HepG2 (cell line): ENCODE data around the gene PSMD3. TPM values are rescaled to one million over a fixed set of nuclear protein-coding genes. Genes with fewer than 3 reads are reported as not detected.

Experiments
- ATF3 ChIP-seq: sonication (generic); formaldehyde crosslinking; IDR thresholded peaks from 2 replicates; pipeline ENCODE4 v1.4.0; 2020; ENCODE audit warnings: missing genetic modification reagents
- BORCS8-MEF2B ChIP-seq: sonication (generic); formaldehyde crosslinking; IDR thresholded peaks from 2 replicates; pipeline ENCODE4 v1.8.0; 2022; ENCODE audit warnings: mild to moderate bottlenecking, missing genetic modification reagents
- BRD4 ChIP-seq: sonication (generic); formaldehyde crosslinking; IDR thresholded peaks from 2 replicates; pipeline ENCODE4 v1.4.0; 2020; ENCODE audit warnings: missing genetic modification reagents
- CCAR2 ChIP-seq: fragments of 200-400 bp; formaldehyde crosslinking; optimal IDR thresholded peaks from 2 replicates; pipeline ENCODE3; 2018; ENCODE audit warnings: low read depth, mild to moderate bottlenecking, low read length, moderate library complexity
- CHD2 ChIP-seq: IDR thresholded peaks from 2 replicates; pipeline ENCODE4 v1.6.1; 2011; ENCODE audit warnings: low read depth, low read length, improper control_type of control experiment
- CSRNP1 ChIP-seq: sonication (generic); formaldehyde crosslinking; IDR thresholded peaks from 2 replicates; pipeline ENCODE4 v1.8.1; 2023; ENCODE audit warnings: mild to moderate bottlenecking, missing genetic modification reagents
- DZIP1 ChIP-seq: sonication (generic); formaldehyde crosslinking; IDR thresholded peaks from 2 replicates; pipeline ENCODE4 v1.5.0; 2020; ENCODE audit warnings: mild to moderate bottlenecking, missing genetic modification reagents
- ETV5 ChIP-seq: IDR thresholded peaks from 2 replicates; pipeline ENCODE4 v1.6.1; 2018; ENCODE audit warnings: missing biosample characterization, missing genetic modification reagents, inconsistent platforms, borderline replicate concordance
- GABPA ChIP-seq, 2 experiments: IDR thresholded peaks; 2 replicates each; pipeline ENCODE4 v1.6.1; 2011 to 2016; ENCODE audit warnings: low read depth in 2 of 2, low read length in 1 of 2, missing biosample characterization in 1 of 2, missing genetic modification characterization in 1 of 2
- HBP1 ChIP-seq: IDR thresholded peaks from 2 replicates; pipeline ENCODE4 v1.6.1; 2016; ENCODE audit warnings: low read depth, control low read depth
- HOXA3 ChIP-seq: sonication (generic); formaldehyde crosslinking; IDR thresholded peaks from 2 replicates; pipeline ENCODE4 v1.5.0; 2020; ENCODE audit warnings: missing genetic modification reagents
- KMT2A ChIP-seq: sonication (generic); formaldehyde crosslinking; IDR thresholded peaks from 2 replicates; pipeline ENCODE4 v1.4.0; 2020; ENCODE audit warnings: missing genetic modification reagents
- MEIS1 ChIP-seq: sonication (generic); formaldehyde crosslinking; IDR thresholded peaks from 2 replicates; pipeline ENCODE4 v1.9.0; 2021; ENCODE audit warnings: mild to moderate bottlenecking, missing genetic modification reagents, moderate library complexity, borderline replicate concordance
- MNT ChIP-seq: fragments of 450-650 bp; IDR thresholded peaks from 2 replicates; pipeline ENCODE4 v1.6.1; 2016
- POLR2A ChIP-seq, 2 experiments: IDR thresholded peaks; 2 replicates each; pipeline ENCODE4 v1.6.1; 2011; ENCODE audit warnings: low read depth in 2 of 2, low read length in 2 of 2, mild to moderate bottlenecking in 1 of 2, moderate library complexity in 1 of 2; ENCODE audit not compliant: insufficient read depth in 1 of 2
- PPARG ChIP-seq: conservative IDR thresholded peaks from 2 replicates; pipeline ENCODE4 v1.6.1; 2016; ENCODE audit warnings: missing biosample characterization, missing genetic modification reagents
- RARA ChIP-seq: IDR thresholded peaks from 2 replicates; pipeline ENCODE4 v1.6.1; 2016; ENCODE audit warnings: missing genetic modification reagents, missing compliant biosample characterization
- RBAK ChIP-seq: sonication (generic); formaldehyde crosslinking; IDR thresholded peaks from 2 replicates; pipeline ENCODE4 v1.5.1; 2020; ENCODE audit warnings: mild to moderate bottlenecking, missing genetic modification reagents
- RFX1 ChIP-seq: fragments of 450-650 bp; IDR thresholded peaks from 2 replicates; pipeline ENCODE4 v1.6.1; 2017
- STAG1 ChIP-seq: sonication (generic); formaldehyde crosslinking; IDR thresholded peaks from 2 replicates; pipeline ENCODE4 v1.4.0; 2020; ENCODE audit warnings: missing genetic modification reagents
- YEATS4 ChIP-seq: sonication (generic); formaldehyde crosslinking; IDR thresholded peaks from 2 replicates; pipeline ENCODE4 v1.4.0; 2020; ENCODE audit warnings: missing genetic modification reagents, borderline replicate concordance
- ZFP62 ChIP-seq: sonication (generic); formaldehyde crosslinking; IDR thresholded peaks from 2 replicates; pipeline ENCODE4 v1.4.0; 2020; ENCODE audit warnings: missing genetic modification reagents
- ZNF225 ChIP-seq: sonication (generic); formaldehyde crosslinking; IDR thresholded peaks from 2 replicates; pipeline ENCODE4 v1.4.0; 2020; ENCODE audit warnings: mild to moderate bottlenecking, missing genetic modification reagents
- ZNF564 ChIP-seq: sonication (generic); formaldehyde crosslinking; IDR thresholded peaks from 2 replicates; pipeline ENCODE4 v1.8.1; 2023; ENCODE audit warnings: mild to moderate bottlenecking, missing genetic modification reagents
- polyA plus RNA-seq, 8 experiments: library from polyadenylated mRNA; depleted of rRNA in 3 of 8; stranded (reverse) in 7 of 8; unstranded in 1 of 8; fragments of >200 nt; fragmentation: Illumina TruSeq in 4 of 8; extraction: Trizol in 4 of 8; gene quantifications; 2 replicates each; pipeline versions ENCODE4 v1.2.1 to v1.2.3, GENCODE V29; 2011 to 2016; ENCODE audit warnings: low read depth in 4 of 8, missing spikeins in 1 of 8, mixed read lengths in 1 of 8; ENCODE audit not compliant: insufficient read depth in 1 of 8
- total RNA-seq, 5 experiments: library from RNA; depleted of rRNA; stranded (reverse); fragments of >200 nt; fragmentation: Illumina TruSeq; extraction: Trizol; gene quantifications; 2 replicates each; pipeline ENCODE4 v1.2.3, GENCODE V29; 2016; ENCODE audit warnings: low read depth in 1 of 5

The PSMD3 gene
- total and polyA plus RNA-seq, 2 of the 13 experiments (the other 11 are each of a cell fraction or from before 2014, with no cell fraction given), result 97.4 to 146 TPM

- TF ChIP-seq KMT2A (CRISPR knock-in tag) (no peak), HBP1 (no peak), DZIP1 (CRISPR knock-in tag) (no peak), STAG1 (CRISPR knock-in tag) (no peak), BORCS8-MEF2B (CRISPR knock-in tag) (0 out of 2 replicates have a peak, but pooled peaks have one; percentile 30), RFX1 (no peak), ZFP62 (CRISPR knock-in tag) (no peak), ZNF225 (CRISPR knock-in tag) (0 out of 2 replicates have a peak, but pooled peaks have one; percentile 48), ATF3 (CRISPR knock-in tag) (no peak), GABPA (IDR thresholded peaks at IDR 0.05; ENCODE audit: low read depth, low read length) (no peak), GABPA (CRISPR knock-in tag; IDR thresholded peaks at IDR 0.05; ENCODE audit: low read depth) (no peak), MEIS1 (no peak), ZNF564 (CRISPR knock-in tag) (no peak), CSRNP1 (CRISPR knock-in tag) (no peak), PPARG (CRISPR knock-in tag) (no peak), CCAR2 (no peak), RARA (CRISPR knock-in tag) (no peak), RBAK (CRISPR knock-in tag) (no peak), HOXA3 (peak; percentile 54), POLR2A (IDR thresholded peaks at IDR 0.05; ENCODE audit: insufficient read depth in 1 of 2, low read depth in 2 of 2, low read length in 2 of 2) (no peak), YEATS4 (0 out of 2 replicates have a peak, but pooled peaks have one; percentile 23), ETV5 (no peak), BRD4 (0 out of 2 replicates have a peak, but pooled peaks have one; percentile 27), CHD2 (no peak), MNT (no peak)
Measured at GRCh38 chr17:39951924-39952679, 28.5 kb upstream of the PSMD3 start (continued).
